ENCODE results near the gene PTGFRN. TPM values are rescaled to one million over a fixed set of nuclear protein-coding genes. Genes with fewer than 3 reads are reported as not detected.

The PTGFRN gene
- total and polyA plus RNA-seq, 12 donors, result 21.2 to 318 (median 170) TPM

DNA sequence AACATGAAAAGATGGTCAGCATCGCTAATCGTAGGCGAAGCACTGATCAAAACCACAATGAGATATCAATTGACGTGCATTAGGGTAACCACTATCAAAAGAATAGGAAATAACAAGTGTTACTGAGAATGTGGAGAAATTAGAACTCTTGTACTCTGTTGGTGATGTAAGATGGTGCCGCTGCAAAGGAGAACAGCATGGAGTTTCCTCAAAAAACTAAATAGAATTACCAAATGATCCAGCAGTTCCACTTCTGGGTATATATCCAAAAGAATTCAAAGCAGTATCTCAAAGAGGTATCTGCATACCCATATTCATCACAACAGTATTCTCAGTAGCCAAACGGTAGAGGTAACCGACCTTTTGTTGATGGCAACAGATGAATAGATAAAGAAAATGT lies 83.6 kb downstream of the PTGFRN start:
- no peak overlapping the region for H3K4me3 ChIP-seq
- no peaks in the 10 kb centered on the region for H3K27me3 ChIP-seq
- no peak for ATAC-seq
- no peak overlapping the region for H3K27ac ChIP-seq
- WGBS, 2 donors, result 95 to 97% methylated on average over 7 of the region's 7 CpGs
- intact Hi-C loops (cut with DNase I), result no loop called here
- H3K9me3 ChIP-seq, result no peaks in the 10 kb centered on the region
- TF ChIP-seq, protein P1, sequence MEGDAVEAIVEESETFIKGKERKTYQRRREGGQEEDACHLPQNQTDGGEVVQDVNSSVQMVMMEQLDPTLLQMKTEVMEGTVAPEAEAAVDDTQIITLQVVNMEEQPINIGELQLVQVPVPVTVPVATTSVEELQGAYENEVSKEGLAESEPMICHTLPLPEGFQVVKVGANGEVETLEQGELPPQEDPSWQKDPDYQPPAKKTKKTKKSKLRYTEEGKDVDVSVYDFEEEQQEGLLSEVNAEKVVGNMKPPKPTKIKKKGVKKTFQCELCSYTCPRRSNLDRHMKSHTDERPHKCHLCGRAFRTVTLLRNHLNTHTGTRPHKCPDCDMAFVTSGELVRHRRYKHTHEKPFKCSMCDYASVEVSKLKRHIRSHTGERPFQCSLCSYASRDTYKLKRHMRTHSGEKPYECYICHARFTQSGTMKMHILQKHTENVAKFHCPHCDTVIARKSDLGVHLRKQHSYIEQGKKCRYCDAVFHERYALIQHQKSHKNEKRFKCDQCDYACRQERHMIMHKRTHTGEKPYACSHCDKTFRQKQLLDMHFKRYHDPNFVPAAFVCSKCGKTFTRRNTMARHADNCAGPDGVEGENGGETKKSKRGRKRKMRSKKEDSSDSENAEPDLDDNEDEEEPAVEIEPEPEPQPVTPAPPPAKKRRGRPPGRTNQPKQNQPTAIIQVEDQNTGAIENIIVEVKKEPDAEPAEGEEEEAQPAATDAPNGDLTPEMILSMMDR (IDR thresholded peaks at IDR 0.05), result no peak
- H3K4me1 ChIP-seq, result peaks cover 0 to 49% (median 25%) of the 10 kb centered on the region in 9 donors
- no peak for DNase-seq
- peaks cover 0 to 16% (median 0%) of the 10 kb centered on the region in 9 donors for H3K36me3 ChIP-seq

DNA sequence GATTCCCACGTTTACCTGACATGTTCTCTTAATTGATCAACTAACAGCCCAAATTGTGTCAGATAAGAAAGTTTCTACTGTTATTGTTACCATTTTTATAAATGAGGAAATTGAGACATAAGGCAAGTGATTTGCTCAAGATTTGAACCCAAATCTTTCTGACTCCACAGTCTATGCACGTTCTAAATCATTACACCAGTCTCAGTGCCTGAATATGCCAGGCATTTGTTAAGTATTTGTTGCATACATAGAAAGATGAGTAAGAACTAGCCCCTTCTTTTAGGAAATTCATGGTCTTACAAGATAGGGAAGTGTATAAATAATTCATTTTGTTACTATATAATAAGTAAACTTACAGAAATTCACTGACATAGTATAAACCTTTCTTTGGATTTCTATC lies 84.7 kb downstream of the PTGFRN start:
- WGBS, 2 donors, result 77 to 84% methylated on average over 2 of the region's 2 CpGs
- peaks cover 0 to 12% (median 0%) of the 10 kb centered on the region in 9 donors for H3K36me3 ChIP-seq
- H3K27me3 ChIP-seq, result no peaks in the 10 kb centered on the region
- ATAC-seq (no peak), DNase-seq (no peak)
- H3K9me3 ChIP-seq, result no peaks in the 10 kb centered on the region
- peaks cover 0 to 38% (median 15%) of the 10 kb centered on the region in 9 donors for H3K4me1 ChIP-seq
- TF ChIP-seq, protein P1 (IDR thresholded peaks at IDR 0.05), result no peak
- peak overlapping the region in 2 of 10 donors; percentile 6 to 30 for H3K27ac ChIP-seq
- H3K4me3 ChIP-seq, result no peak overlapping the region
- intact Hi-C loops (cut with DNase I), result no loop called here

DNA sequence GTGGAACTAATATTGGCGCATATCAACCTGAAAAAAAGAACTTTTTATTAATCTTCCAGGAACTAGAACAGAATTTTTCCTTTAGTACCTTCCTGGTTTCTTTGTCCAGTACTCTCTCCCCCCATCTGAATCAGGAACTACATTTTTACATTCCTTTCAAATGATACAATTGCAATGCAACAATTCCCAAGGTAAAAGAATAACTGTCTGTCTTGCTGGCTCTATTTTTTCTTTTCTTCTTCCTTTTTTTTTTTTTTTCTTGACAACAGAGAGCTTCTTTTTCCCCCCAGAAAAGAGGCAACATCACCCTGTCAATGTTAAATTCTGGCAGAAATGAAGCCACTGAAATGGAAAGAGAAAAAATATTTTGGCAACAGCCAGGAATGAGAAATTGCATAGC lies 87.3 kb downstream of the PTGFRN start:
- DNase-seq (no peak), ATAC-seq (no peak)
- Histone ChIP-seq H3K36me3 (peaks cover 0 to 2% (median 0%) of the 10 kb centered on the region in 9 donors), H3K4me3 (no peak overlapping the region), H3K27me3 (no peaks in the 10 kb centered on the region), H3K4me1 (peaks cover 0 to 30% (median 0%) of the 10 kb centered on the region in 9 donors), H3K27ac (no peak overlapping the region), H3K9me3 (no peaks in the 10 kb centered on the region)
- intact Hi-C loops (cut with DNase I), result no loop called here
- 94 to 97% methylated on average over 1 of the region's 1 CpG for WGBS, 2 donors
- TF ChIP-seq, protein P1 (IDR thresholded peaks at IDR 0.05), result no peak

DNA sequence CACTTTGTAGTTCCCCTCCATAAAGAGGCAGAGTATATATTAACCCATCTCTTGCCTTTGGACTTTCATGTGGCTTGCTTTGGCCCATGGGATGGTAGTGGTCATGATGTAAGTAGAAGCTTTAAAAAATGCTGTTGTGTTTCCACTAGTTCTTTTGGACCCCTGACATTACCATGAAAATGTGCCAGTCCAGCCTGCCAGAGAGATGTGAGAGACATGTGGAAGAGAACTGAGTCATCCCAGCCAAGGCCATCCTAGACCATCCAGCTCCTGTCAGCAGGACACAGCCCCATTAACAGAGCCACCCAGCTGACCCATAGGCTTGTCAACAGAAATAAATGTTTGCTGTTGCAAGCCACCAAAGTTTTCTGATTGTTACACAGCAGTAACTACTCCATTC lies 87.9 kb downstream of the PTGFRN start:
- intact Hi-C loops (cut with DNase I), result no loop called here
- Histone ChIP-seq H3K4me3 (no peak overlapping the region), H3K27me3 (no peaks in the 10 kb centered on the region), H3K9me3 (no peaks in the 10 kb centered on the region), H3K36me3 (no peaks in the 10 kb centered on the region), H3K27ac (no peak overlapping the region), H3K4me1 (peaks cover 0 to 31% (median 0%) of the 10 kb centered on the region in 9 donors)
- ATAC-seq, result no peak
- DNase-seq, result no peak
- TF ChIP-seq, protein P1 (IDR thresholded peaks at IDR 0.05), result no peak
